IMR-90 (cell line): ENCODE data around the gene GEMIN8. TPM values are rescaled to one million over a fixed set of nuclear protein-coding genes. Genes with fewer than 3 reads are reported as not detected.

Experiments used
- ATAC-seq: fragments of 200-7000 bp; cut with Tn5 transposase; 2 replicates; pipeline ENCODE4 v1.9.1; 2020; ENCODE audit warnings: low read depth, mild to moderate bottlenecking, moderate library complexity
- BruUV-seq: library from RNA; stranded (reverse); fragments of 400-500 nt; replicated peaks from 2 replicates; lab custom pipeline; 2021; lab: Mats Ljungman, UMichigan
- CTCF ChIA-PET: fragments of 300-600 bp; formaldehyde crosslinking; extraction: SDS; loops from one replicate; lab custom pipeline; 2021; ENCODE audit warnings: antibody characterized with exemption; lab: Yijun Ruan, JAX
- POLR2A ChIA-PET: fragments of 300-600 bp; sonication (Branson Sonifier 250); formaldehyde crosslinking; loops from one replicate; lab custom pipeline; 2022; ENCODE audit warnings: antibody characterized with exemption; ENCODE audit not compliant: unreplicated experiment; lab: Charles Lee
- DNase-seq: peaks from one replicate; pipeline ENCODE4 v3.0.0; 2013
- H2AFZ ChIP-seq: replicated peaks from 2 replicates; pipeline ENCODE3; 2013; ENCODE audit warnings: low read length, mild to moderate bottlenecking; ENCODE audit not compliant: poor library complexity
- H2AK5ac ChIP-seq: 2 replicates; pipeline ENCODE4 v1.6.1; 2013; ENCODE audit warnings: low read depth, low read length, inconsistent platforms
- H2AK9ac ChIP-seq: replicated peaks from 2 replicates; pipeline ENCODE3; 2013; ENCODE audit warnings: mild to moderate bottlenecking, low read depth, low read length, moderate library complexity; ENCODE audit not compliant: poor library complexity
- H2BK120ac ChIP-seq: 2 replicates; pipeline ENCODE4 v1.6.1; 2013; ENCODE audit warnings: low read depth, low read length, inconsistent platforms
- H2BK15ac ChIP-seq: 3 replicates; pipeline ENCODE4 v1.6.1; 2013; ENCODE audit warnings: low read depth, low read length, inconsistent platforms
- H2BK20ac ChIP-seq: 2 replicates; pipeline ENCODE4 v1.6.1; 2013; ENCODE audit warnings: low read depth, mild to moderate bottlenecking, inconsistent platforms, low read length, moderate library complexity
- H2BK5ac ChIP-seq: 2 replicates; pipeline ENCODE4 v1.6.1; 2013; ENCODE audit warnings: mild to moderate bottlenecking, low read depth, low read length, inconsistent platforms; ENCODE audit not compliant: poor library complexity, severe bottlenecking
- H3K14ac ChIP-seq: replicated peaks from 2 replicates; pipeline ENCODE4 v1.6.1; 2013; ENCODE audit warnings: low read depth, low read length, inconsistent platforms
- H3K18ac ChIP-seq: 2 replicates; pipeline ENCODE4 v1.6.1; 2013; ENCODE audit warnings: low read depth, low read length, control low read depth
- H3K23ac ChIP-seq: 2 replicates; pipeline ENCODE4 v1.6.1; 2013; ENCODE audit warnings: low read depth, low read length, inconsistent platforms
- H3K27ac ChIP-seq: 2 replicates; pipeline ENCODE4 v1.5.1; 2013; ENCODE audit warnings: mild to moderate bottlenecking, control low read depth, low read length; ENCODE audit not compliant: insufficient read depth
- H3K27me3 ChIP-seq: 2 replicates; pipeline ENCODE4 v1.6.1; 2013; ENCODE audit warnings: low read length; ENCODE audit not compliant: control insufficient read depth, insufficient read depth
- H3K36me3 ChIP-seq: 2 replicates; pipeline ENCODE4 v1.6.1; 2013; ENCODE audit warnings: low read length, mixed read lengths; ENCODE audit not compliant: control insufficient read depth, insufficient read depth
- H3K4ac ChIP-seq: 2 replicates; pipeline ENCODE4 v1.6.1; 2013; ENCODE audit warnings: low read depth, low read length, inconsistent platforms
- H3K4me1 ChIP-seq: 2 replicates; pipeline ENCODE4 v1.6.1; 2013; ENCODE audit warnings: low read length, mixed read lengths; ENCODE audit not compliant: control insufficient read depth, insufficient read depth
- H3K4me2 ChIP-seq: 2 replicates; pipeline ENCODE4 v1.6.1; 2013; ENCODE audit warnings: low read depth, mild to moderate bottlenecking, control low read depth, low read length, moderate library complexity
- H3K4me3 ChIP-seq: 2 replicates; pipeline ENCODE4 v1.5.1; 2013; ENCODE audit warnings: low read depth, mild to moderate bottlenecking, control low read depth, low read length, moderate library complexity; ENCODE audit not compliant: insufficient read depth
- H3K56ac ChIP-seq: 2 replicates; pipeline ENCODE4 v1.6.1; 2013; ENCODE audit warnings: low read length, inconsistent platforms; ENCODE audit not compliant: insufficient read depth; ENCODE audit errors: extremely low read depth
- H3K79me1 ChIP-seq, 2 experiments: 2 replicates each; pipeline ENCODE4 v1.6.1; 2013; ENCODE audit warnings: low read length in 2 of 2, inconsistent platforms in 1 of 2, low read depth in 1 of 2
- H3K9ac ChIP-seq: 2 replicates; pipeline ENCODE4 v1.6.1; 2013; ENCODE audit warnings: low read depth, low read length, control low read depth
- H3K9me1 ChIP-seq: 2 replicates; pipeline ENCODE4 v1.6.1; 2013; ENCODE audit warnings: low read length, inconsistent platforms; ENCODE audit not compliant: insufficient read depth
- H3K9me3 ChIP-seq: 2 replicates; pipeline ENCODE4 v1.6.1; 2013; ENCODE audit warnings: low read length; ENCODE audit not compliant: control insufficient read depth, insufficient read depth
- H4K20me1 ChIP-seq: 2 replicates; pipeline ENCODE4 v1.6.1; 2013; ENCODE audit warnings: low read length, inconsistent platforms; ENCODE audit not compliant: insufficient read depth
- H4K5ac ChIP-seq: 2 replicates; pipeline ENCODE4 v1.6.1; 2013; ENCODE audit warnings: mild to moderate bottlenecking, low read depth, low read length, control low read depth
- H4K8ac ChIP-seq, 2 experiments: 2 replicates each; pipeline ENCODE4 v1.6.1; 2013; ENCODE audit warnings: low read depth in 2 of 2, low read length in 2 of 2, control low read depth in 1 of 2, inconsistent platforms in 1 of 2
- H4K91ac ChIP-seq: 2 replicates; pipeline ENCODE4 v1.6.1; 2013; ENCODE audit warnings: low read depth, low read length, inconsistent platforms; ENCODE audit not compliant: insufficient read depth
- ELK1 ChIP-seq: fragments of 150-350 bp; IDR thresholded peaks from 2 replicates; pipeline ENCODE4 v1.6.1; 2016; ENCODE audit warnings: low read depth, mild to moderate bottlenecking, low read length, moderate library complexity, borderline replicate concordance
- FOS ChIP-seq: fragments of 150-350 bp; IDR thresholded peaks from 2 replicates; pipeline ENCODE4 v1.6.1; 2016; ENCODE audit warnings: low read depth, low read length
- MXI1 ChIP-seq: IDR thresholded peaks from 2 replicates; pipeline ENCODE4 v1.6.1; 2012; ENCODE audit warnings: low read depth, mild to moderate bottlenecking, low read length, moderate library complexity, borderline replicate concordance
- NFE2L2 ChIP-seq: fragments of 150-350 bp; IDR thresholded peaks from 2 replicates; pipeline ENCODE4 v1.6.1; 2016; ENCODE audit warnings: low read depth, mild to moderate bottlenecking, low read length
- RAD21 ChIP-seq: IDR thresholded peaks from 2 replicates; pipeline ENCODE4 v1.6.1; 2012; ENCODE audit warnings: low read length, improper control_type of control experiment
- RCOR1 ChIP-seq: IDR thresholded peaks from 2 replicates; pipeline ENCODE4 v1.6.1; 2012; ENCODE audit warnings: mild to moderate bottlenecking, low read length, improper control_type of control experiment; ENCODE audit not compliant: insufficient replicate concordance
- dilution Hi-C: fragments of 300-500 bp; cut with HindIII; formaldehyde crosslinking; loops from one replicate; pipeline ENCODE4 v1.14.3; 2018; ENCODE audit warnings: low sequenced_read_pairs; ENCODE audit not compliant: unreplicated experiment
- in situ Hi-C: fragments of 300-500 bp; cut with MboI; formaldehyde crosslinking; loops from 3 replicates; pipeline ENCODE4 v1.14.3; 2019; ENCODE audit warnings: low sequenced_read_pairs, inconsistent platforms, mixed read lengths
- intact Hi-C: fragments of 100-400 bp; cut with micrococcal nuclease; formaldehyde crosslinking; loops from 2 replicates; pipeline ENCODE4 v1.10.0; 2022
- polyA plus RNA-seq, 3 experiments: library from polyadenylated mRNA; depleted of rRNA; stranded (reverse); fragments of >200 nt; gene quantifications; 2 replicates each; pipeline ENCODE4 v1.2.3, GENCODE V29; 2012; ENCODE audit warnings: low replicate concordance in 1 of 3
- total RNA-seq: library from RNA; depleted of rRNA; stranded (reverse); fragments of >200 nt; gene quantifications from 2 replicates; pipeline ENCODE4 v1.2.3, GENCODE V29; 2012

The GEMIN8 gene
- total and polyA plus RNA-seq, 2 of the 4 experiments (the other 2 are of a cell fraction) = 12.0 to 24.1 TPM

- intact Hi-C loops (no loop called here), in situ Hi-C loops (loop anchor here (10.0 kb wide), 1 partner anchor 257 kb away; no protein-coding TSS in a partner anchor), dilution Hi-C loops (no loop called here)
- H3K4me1 ChIP-seq = peaks cover under 1% of the 10 kb centered on the region
- no peak overlapping the region for H2BK5ac ChIP-seq
- H2AFZ ChIP-seq = no peak overlapping the region
- no peak overlapping the region for H3K14ac ChIP-seq
- no peaks in the 10 kb centered on the region for H3K9me3 ChIP-seq
- H4K5ac ChIP-seq = no peak overlapping the region
- H3K23ac ChIP-seq = no peak overlapping the region
- ATAC-seq (no peak), DNase-seq (no peak)
- H3K9me1 ChIP-seq = peaks cover under 1% of the 10 kb centered on the region; the same call in 1 of the 2 replicates
- H3K56ac ChIP-seq = no peak overlapping the region
- H3K18ac ChIP-seq = no peak overlapping the region
- peaks cover 6% of the 10 kb centered on the region; the same call in 1 of the 2 replicates for H3K36me3 ChIP-seq
- H2BK120ac ChIP-seq = no peak overlapping the region
- H3K9ac ChIP-seq = no peak overlapping the region
- no peak overlapping the region for H3K4ac ChIP-seq
- H4K91ac ChIP-seq = no peak overlapping the region
- no peak overlapping the region for H3K4me2 ChIP-seq
- BruUV-seq = no TSS peak
- no peak overlapping the region for H2AK5ac ChIP-seq
- H2BK15ac ChIP-seq = no peak overlapping the region
- peaks cover 5 to 7% of the 10 kb centered on the region in 2 experiments; a peak in 2 of 4 replicates for H3K79me1 ChIP-seq
- no peak overlapping the region for H2BK20ac ChIP-seq
- H2AK9ac ChIP-seq = no peak overlapping the region
- H3K27me3 ChIP-seq = no peaks in the 10 kb centered on the region
- H4K20me1 ChIP-seq = no peaks in the 10 kb centered on the region
- ChIA-PET POLR2A (no interaction called here), CTCF (no interaction called here)
- H3K4me3 ChIP-seq = no peak overlapping the region
- H3K27ac ChIP-seq = no peak overlapping the region
- no peak for TF ChIP-seq NFE2L2
- TF ChIP-seq FOS = no peak
- TF ChIP-seq RCOR1 = no peak
- no peak for TF ChIP-seq ELK1
- TF ChIP-seq RAD21 = no peak
- TF ChIP-seq MXI1 = no peak
- no peak overlapping the region for H4K8ac ChIP-seq
Measured at GRCh38 chrX:14022019-14022418, 7.7 kb downstream of the GEMIN8 start.
